Activated CD4-positive, alpha-beta T cell treated with anti-CD3 and anti-CD28 coated beads, Interleukin-2, amount 50 U/mL, for 4 hours (primary cell): ENCODE data around the gene OBSCN.
"Not testable (repeated sequence)": the region's sequence is repeated elsewhere in the genome, so short reads cannot be mapped to it uniquely, and the experiment has no call there.

Experiments
- DNase-seq, 2 experiments: peaks; one replicate each; pipeline ENCODE4 v3.0.0-alpha.2; 2020

Gene OBSCN

DNA sequence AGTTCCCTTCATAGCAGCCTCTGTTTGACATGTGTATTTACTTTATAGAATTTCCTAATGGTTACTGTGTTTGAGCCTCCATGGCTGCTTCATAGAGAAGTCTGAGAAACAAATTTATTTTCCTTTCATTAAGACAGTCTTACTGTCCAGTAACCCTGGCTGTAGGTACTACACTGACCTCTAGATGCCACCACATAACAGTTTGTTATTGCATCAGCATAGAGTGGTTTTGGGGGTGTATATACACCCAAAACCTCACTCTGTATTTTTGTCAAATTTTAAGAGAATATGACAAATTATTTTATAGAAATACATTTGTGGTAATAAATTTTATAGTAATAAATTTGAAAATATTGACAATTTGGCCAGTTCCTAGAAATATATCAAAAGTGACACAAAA is 57.3 kb downstream of the OBSCN start:
- DNase-seq: no peak

DNA sequence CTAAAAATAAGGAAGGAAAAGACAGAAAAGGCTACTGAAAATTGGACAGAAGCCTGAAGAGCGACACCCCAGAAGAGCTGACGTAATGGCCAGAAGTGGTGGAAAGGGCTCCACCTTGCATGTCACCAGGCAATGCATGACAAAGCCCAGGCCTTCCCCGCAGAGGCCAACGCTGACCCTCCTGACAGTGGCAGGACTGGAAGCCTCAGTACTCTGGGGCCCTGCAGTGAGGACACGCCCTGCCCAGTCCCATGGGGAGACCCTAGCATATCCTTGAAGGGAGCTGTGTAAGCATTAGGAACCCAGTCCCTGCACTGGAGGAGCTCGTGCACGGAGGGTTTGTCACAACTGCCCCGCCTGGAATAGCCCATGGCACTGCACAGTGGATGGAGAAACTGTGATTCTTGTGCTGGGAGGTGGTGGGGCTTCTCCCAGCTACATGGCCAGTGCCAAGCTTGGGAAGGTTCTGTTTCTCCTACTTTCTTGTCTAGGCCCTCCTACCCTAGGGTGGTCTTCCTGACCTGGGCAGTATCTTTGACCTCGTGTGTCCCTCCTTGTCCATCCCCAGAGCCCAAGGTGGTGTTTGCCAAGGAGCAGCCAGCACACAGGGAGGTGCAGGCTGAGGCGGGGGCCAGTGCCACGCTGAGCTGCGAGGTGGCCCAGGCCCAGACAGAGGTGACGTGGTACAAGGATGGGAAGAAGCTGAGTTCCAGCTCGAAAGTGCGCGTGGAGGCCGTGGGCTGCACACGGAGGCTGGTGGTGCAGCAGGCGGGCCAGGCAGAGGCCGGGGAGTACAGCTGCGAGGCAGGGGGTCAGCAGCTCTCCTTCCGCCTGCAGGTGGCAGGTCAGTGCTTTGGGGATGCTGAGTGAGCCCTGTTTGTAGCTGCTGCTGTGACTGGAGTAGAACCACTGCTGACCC is 60.4 kb downstream of the OBSCN start:
- DNase-seq: no peak

- DNase-seq: no peak
Measured at GRCh38 chr1:228268881-228269265, 61.0 kb downstream of the OBSCN start.

- DNase-seq: not testable (repeated sequence)
Measured at GRCh38 chr1:228269431-228269830, 61.6 kb downstream of the OBSCN start.

DNA sequence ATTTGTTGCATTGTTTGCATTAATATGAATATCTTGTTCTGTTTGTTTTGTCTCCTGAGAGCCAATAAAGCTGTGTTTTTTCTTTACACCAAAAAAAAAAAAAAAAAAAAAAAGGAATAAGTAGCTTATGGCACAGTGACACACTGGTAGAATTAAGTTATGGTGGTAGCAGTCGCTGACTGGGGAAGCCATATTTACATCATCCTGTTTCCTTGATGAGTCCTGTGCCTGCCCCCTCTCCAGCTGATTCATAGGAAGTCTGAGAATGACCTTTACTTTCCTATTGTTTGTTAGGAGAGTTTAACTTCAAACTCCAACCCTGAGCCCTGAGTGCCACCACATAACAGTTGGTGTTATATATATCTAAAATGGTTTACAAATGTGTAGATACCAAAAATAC is 62.2 kb downstream of the OBSCN start:
- DNase-seq: no peak

DNA sequence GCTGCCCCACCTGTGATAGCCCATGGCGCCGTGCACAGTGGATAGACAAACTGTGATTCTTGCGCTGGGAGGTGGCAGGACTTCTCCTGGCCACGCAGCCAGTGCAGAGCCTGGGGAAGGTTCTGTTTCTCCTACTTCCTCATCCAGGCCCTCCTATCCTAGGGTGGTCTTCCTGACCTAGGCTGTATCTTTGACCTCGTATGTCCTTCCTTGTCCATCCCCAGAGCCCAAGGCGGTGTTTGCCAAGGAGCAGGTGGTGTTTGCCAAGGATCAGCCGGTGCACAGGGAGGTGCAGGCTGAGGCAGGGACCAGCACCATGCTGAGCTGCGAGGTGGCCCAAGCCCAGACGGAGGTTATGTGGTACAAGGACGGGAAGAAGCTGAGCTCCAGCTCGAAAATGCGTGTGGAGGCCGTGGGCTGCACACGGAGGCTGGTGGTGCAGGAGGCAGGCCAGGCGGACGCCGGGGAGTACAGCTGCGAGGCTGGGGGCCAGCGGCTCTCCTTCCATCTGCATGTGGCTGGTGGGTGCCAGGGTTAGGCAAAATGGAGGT is 63.9 kb downstream of the OBSCN start:
- no peak for DNase-seq

DNA sequence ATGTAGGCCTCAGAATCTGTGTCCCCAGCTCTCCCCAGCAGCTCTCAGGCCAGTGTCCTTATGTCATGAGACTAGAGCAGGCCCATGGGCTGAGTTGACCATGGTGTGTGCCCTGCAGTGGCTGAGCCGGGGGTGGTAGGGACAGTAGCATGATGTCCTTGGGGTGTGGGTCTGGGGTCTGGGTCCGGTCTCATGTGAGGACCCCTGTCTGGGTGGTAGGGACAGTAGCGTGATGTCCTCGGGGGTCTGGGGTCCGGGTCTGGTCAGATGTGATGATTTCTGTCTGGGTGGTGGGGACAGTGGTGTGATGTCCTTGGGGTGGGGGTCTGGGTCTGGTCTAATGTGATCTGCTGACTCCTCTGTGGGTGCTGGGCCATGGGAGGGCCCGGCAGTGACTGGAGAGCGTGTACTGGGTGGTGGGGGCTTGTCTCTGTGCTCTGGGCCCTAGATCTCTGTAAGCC is 64.5 kb downstream of the OBSCN start:
- DNase-seq: no peak

DNA sequence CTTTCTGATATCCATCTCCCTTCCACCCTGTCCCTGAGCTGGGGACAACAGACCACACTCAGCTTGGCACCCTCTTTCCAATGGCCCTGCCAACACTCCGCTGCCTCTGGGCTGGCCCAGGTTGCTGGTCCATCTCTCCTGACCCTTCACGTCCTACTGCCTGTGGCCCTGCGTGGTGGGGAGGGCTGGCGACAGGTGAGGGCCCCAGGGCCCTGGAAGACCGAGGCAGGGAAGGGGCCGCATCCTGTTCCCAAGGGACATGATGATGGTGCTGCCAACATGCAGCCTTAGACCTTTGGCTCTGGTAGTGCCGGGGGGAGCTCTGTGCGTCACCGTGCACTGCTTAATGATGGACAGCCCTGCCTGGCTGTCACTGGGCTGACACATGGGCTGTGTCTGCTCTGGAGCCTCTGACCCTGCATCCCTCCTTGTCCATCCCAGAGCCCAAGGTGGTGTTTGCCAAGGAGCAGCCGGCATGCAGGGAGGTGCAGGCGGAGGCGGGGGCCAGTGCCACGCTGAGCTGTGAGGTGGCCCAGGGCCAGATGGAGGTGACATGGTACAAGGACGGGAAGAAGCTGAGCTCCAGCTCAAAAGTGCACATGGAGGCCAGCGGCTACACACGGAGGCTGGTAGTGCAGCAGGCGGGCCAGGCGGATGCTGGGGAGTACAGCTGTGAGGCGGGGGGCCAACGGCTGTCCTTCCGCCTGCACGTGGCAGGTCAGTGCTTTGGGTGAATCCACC is 65.2 kb downstream of the OBSCN start:
- no peak for DNase-seq

- DNase-seq: no peak
Measured at GRCh38 chr1:228273720-228274451, 66.0 kb downstream of the OBSCN start.

- no peak for DNase-seq
Measured at GRCh38 chr1:228274452-228275178, 66.8 kb downstream of the OBSCN start.

GRCh38 chr1:228275179-228275429 is 67.3 kb downstream of the OBSCN start:
- DNase-seq: no peak

- DNase-seq: peak; percentile 92 to 93
Measured at GRCh38 chr1:228275430-228276173, 67.8 kb downstream of the OBSCN start.

DNA sequence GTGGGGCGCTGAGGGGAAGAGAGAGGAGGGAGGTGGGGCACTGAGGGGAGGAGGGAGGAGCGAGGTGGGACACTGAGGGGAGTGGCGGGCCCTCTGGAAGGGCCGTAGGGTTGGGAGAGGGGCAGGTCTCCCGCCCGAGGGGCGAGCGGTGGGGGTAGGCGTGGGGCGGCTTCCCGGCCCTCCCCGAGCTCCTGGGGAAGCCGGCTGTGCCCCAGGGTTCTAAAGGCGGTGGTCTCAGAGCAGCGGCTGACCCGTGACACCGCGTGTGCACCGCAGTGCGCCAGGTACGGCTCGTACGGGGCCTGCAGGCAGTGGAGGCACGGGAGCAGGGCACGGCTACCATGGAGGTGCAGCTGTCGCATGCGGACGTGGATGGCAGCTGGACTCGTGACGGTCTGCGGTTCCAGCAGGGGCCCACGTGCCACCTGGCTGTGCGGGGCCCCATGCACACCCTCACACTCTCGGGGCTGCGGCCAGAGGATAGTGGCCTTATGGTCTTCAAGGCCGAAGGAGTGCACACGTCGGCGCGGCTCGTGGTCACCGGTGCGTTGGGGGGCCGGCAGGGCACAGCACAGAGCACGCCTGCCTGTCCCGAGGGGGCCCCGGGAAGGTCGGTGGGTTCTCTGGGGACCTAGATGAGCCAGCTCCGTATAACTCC is 68.5 kb downstream of the OBSCN start:
- DNase-seq: no peak

DNA sequence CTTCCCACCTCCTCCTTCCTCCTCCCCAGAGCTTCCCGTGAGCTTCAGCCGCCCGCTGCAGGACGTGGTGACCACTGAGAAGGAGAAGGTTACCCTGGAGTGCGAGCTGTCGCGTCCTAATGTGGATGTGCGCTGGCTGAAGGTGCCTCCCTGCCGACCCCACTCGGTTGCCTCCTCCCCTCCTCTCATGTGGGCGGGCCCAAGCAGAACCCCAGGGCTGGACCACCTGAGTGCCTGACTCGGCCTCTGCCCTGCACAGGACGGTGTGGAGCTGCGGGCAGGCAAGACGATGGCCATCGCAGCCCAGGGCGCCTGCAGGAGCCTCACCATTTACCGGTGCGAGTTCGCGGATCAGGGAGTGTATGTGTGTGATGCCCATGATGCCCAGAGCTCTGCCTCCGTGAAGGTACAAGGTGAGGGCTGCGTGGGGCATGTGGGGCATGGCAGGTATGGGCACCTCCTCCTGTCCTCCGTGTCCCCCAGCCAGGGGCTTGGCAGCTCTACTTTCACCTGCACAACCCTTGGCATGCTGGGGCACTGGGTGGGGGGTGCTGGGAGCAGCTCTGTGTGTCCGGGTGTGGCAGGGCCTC is 69.2 kb downstream of the OBSCN start:
- DNase-seq: no peak

GRCh38 chr1:228277491-228278431 is 69.9 kb downstream of the OBSCN start:
- DNase-seq: no peak

- DNase-seq: no peak
Measured at GRCh38 chr1:228278432-228278941, 70.6 kb downstream of the OBSCN start.

DNA sequence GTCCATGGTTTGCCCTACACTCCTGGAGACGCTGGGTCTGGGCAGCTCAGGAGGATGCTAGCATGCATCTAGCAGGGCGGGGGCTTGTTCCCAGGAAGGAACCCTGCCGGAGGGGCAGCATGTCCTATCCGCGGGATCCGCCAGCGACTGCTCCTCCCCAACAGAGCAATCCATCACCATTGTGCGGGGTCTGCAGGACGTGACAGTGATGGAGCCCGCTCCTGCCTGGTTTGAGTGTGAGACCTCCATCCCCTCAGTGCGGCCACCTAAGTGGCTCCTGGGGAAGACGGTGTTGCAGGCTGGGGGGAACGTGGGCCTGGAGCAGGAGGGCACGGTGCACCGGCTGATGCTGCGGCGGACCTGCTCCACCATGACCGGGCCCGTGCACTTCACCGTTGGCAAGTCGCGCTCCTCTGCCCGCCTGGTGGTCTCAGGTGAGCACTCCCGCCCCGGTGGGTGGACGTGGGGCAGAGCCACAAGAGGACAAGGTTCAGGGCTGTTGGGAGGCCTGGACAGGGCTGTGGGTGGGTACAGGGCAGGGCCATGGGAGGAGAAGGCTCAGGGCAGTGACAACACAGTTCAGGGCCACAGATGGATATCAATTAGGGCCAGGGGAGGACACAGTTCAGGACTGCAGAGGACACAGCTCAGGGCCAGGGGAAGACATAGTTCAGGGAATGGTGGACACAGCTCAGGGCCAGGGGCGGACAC is 71.3 kb downstream of the OBSCN start:
- DNase-seq: no peak

DNA sequence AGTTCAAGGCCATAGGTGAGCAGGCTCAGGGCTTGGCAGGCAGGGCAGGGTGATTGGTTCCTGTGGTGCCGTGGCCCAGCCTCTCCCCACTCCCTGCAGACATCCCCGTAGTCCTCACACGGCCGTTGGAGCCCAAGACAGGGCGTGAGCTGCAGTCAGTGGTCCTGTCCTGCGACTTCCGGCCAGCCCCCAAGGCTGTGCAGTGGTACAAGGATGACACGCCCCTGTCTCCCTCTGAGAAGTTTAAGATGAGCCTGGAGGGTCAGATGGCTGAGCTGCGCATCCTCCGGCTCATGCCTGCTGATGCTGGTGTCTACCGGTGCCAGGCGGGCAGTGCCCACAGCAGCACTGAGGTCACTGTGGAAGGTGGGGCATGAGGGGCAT is 71.9 kb downstream of the OBSCN start:
- DNase-seq: no peak
